Neuron (in vitro differentiated cells): ENCODE data around the gene TRIO.
"Not testable (repeated sequence)": the region's sequence is repeated elsewhere in the genome, so short reads cannot be mapped to it uniquely, and the experiment has no call there.

Experiments
- H2AFZ ChIP-seq: one replicate; pipeline ENCODE4 v1.6.1; 2013; ENCODE audit warnings: low read depth, mild to moderate bottlenecking, inconsistent platforms, low read length, moderate library complexity
- H3K27me3 ChIP-seq: one replicate; pipeline ENCODE4 v1.6.1; 2013; ENCODE audit warnings: low read length; ENCODE audit not compliant: insufficient read depth
- H3K36me3 ChIP-seq: one replicate; pipeline ENCODE4 v1.6.1; 2013; ENCODE audit warnings: low read length; ENCODE audit not compliant: insufficient read depth
- H3K4me1 ChIP-seq: one replicate; pipeline ENCODE4 v1.6.1; 2013; ENCODE audit warnings: low read length; ENCODE audit not compliant: insufficient read depth
- H3K4me3 ChIP-seq: 2 replicates; pipeline ENCODE4 v1.5.1; 2013; ENCODE audit warnings: mild to moderate bottlenecking, low read length, moderate library complexity
- H3K9me3 ChIP-seq: one replicate; pipeline ENCODE4 v1.6.1; 2013; ENCODE audit warnings: low read length

TRIO gene

GRCh38 chr5:14191325-14191724 lies 48.2 kb downstream of the TRIO start:
- H3K27me3 ChIP-seq: no peaks in the 10 kb centered on the region
- H3K4me1 ChIP-seq: peaks cover 6% of the 10 kb centered on the region
- no peak overlapping the region for H3K4me3 ChIP-seq

DNA sequence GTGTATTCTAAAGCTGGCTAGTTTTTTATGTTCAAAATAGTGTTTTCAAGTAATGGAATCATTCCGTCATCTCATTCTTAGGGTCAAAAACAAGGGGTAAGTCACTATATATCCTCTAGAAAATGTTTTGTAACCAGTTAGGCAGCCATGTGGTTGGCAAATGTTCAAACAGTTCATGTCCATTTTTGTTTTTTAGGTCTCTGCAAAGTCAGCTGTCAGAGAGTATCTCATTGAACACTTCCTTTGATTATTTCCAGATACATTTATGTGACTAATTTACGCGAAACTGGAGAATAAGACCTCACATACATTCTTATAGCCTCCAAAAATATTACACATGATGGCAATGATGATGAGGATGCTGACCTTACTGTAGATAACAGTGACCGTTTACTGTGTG lies 50.4 kb downstream of the TRIO start:
- H3K4me3 ChIP-seq: no peak overlapping the region
- H3K36me3 ChIP-seq: no peaks in the 10 kb centered on the region
- no peaks in the 10 kb centered on the region for H3K9me3 ChIP-seq
- H3K27me3 ChIP-seq: no peaks in the 10 kb centered on the region
- H2AFZ ChIP-seq: no peak overlapping the region
- H3K4me1 ChIP-seq: peaks cover 6% of the 10 kb centered on the region

More at GRCh38 chr5:14191325-14191724, 48.2 kb downstream of the TRIO start:
- H3K36me3 ChIP-seq: no peaks in the 10 kb centered on the region
- H3K9me3 ChIP-seq: no peaks in the 10 kb centered on the region
- no peak overlapping the region for H2AFZ ChIP-seq

DNA sequence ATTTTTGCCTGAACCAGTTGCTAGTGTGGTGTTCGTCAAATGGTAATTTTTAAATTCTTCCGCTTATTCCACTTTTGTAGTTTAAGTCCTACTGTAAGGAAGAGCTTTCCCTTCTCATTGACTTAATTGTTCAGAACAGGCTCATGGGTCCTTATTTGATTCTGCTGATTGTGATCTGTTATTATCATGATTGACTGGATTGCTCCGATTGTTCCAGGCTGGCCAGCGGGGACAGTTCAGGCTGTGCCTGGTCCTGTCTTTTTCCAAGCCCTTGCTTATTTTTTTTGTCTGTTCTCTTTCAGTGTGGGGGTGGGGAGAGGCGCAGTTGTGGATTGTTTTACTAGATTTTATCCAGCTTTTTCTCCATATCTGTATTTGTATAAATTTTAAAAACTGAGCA lies 52.4 kb downstream of the TRIO start:
- Histone ChIP-seq H3K4me1 (no peaks in the 10 kb centered on the region), H2AFZ (no peak overlapping the region), H3K4me3 (no peak overlapping the region), H3K27me3 (no peaks in the 10 kb centered on the region), H3K36me3 (no peaks in the 10 kb centered on the region), H3K9me3 (no peaks in the 10 kb centered on the region)

GRCh38 chr5:14197056-14197455 lies 53.9 kb downstream of the TRIO start:
- Histone ChIP-seq H3K9me3 (no peaks in the 10 kb centered on the region), H3K27me3 (no peaks in the 10 kb centered on the region), H3K36me3 (no peaks in the 10 kb centered on the region), H2AFZ (no peak overlapping the region), H3K4me1 (no peaks in the 10 kb centered on the region), H3K4me3 (no peak overlapping the region)

DNA sequence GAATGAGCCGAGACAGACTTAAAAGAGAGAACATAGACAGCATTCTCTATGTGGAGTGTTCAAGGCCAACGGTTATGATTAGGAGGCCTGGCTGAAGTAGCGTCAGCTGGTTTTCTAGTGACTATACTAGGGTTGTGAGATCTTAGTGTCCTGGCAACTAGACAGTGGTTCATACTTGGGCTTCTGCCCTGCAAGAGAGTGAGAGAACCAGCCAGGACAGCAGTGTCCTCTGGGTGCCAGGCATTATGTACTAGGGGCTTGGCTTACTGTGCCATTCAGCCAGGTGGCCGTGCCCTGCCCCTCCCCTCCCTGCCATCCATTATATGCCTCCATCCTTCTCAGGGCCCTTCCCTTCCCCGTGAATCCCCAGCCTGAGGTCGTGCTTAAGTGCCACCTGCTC lies 56.8 kb downstream of the TRIO start:
- Histone ChIP-seq H3K27me3 (no peaks in the 10 kb centered on the region), H3K4me1 (peaks cover 19% of the 10 kb centered on the region), H3K4me3 (no peak overlapping the region), H2AFZ (no peak overlapping the region), H3K36me3 (no peaks in the 10 kb centered on the region), H3K9me3 (no peaks in the 10 kb centered on the region)

GRCh38 chr5:14200312-14200990 lies 57.3 kb downstream of the TRIO start:
- Histone ChIP-seq H3K27me3 (no peaks in the 10 kb centered on the region), H3K36me3 (no peaks in the 10 kb centered on the region), H2AFZ (no peak overlapping the region), H3K9me3 (no peaks in the 10 kb centered on the region), H3K4me1 (peaks cover 24% of the 10 kb centered on the region), H3K4me3 (no peak overlapping the region)

DNA sequence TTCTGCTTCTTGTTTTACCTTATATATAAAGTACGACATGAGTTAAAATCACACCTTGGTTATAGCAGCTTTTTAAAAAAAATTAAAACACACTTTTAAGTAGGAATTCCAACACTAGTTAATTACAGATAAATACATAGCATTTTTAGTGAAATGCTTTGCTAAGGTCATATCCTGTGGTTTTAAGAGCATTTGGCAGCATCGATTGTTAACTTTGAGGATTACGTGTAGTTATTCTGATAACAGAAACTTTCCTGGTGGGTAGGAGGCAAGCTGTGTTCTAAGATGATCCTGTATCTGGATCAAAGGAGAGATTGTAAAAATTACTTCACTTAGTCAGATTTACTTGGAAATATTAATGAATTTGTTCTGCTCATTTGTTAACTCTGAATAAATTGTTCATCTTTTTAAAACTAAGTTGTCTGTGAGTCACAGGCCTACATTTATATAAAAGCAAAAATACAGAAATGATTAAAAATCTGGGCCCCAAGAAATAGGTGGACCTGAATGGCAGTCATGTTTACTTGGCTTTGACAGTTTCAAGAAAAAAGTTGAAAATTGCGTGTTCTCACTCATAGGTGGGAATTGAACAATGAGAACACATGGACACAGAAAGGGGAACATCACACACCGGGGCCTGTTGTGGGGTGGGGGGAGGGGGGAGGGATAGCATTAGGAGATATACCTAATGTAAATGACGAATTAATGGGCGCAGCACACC lies 58.3 kb downstream of the TRIO start:
- H3K4me1 ChIP-seq: peaks cover 24% of the 10 kb centered on the region
- no peaks in the 10 kb centered on the region for H3K36me3 ChIP-seq
- no peaks in the 10 kb centered on the region for H3K27me3 ChIP-seq
- no peak overlapping the region for H3K4me3 ChIP-seq
- H3K9me3 ChIP-seq: no peaks in the 10 kb centered on the region
- no peak overlapping the region for H2AFZ ChIP-seq

- Histone ChIP-seq H3K4me3 (no peak overlapping the region), H3K36me3 (no peaks in the 10 kb centered on the region), H3K4me1 (peaks cover 24% of the 10 kb centered on the region), H3K9me3 (no peaks in the 10 kb centered on the region), H2AFZ (no peak overlapping the region), H3K27me3 (no peaks in the 10 kb centered on the region)
Measured at GRCh38 chr5:14202462-14202861, 59.3 kb downstream of the TRIO start.

DNA sequence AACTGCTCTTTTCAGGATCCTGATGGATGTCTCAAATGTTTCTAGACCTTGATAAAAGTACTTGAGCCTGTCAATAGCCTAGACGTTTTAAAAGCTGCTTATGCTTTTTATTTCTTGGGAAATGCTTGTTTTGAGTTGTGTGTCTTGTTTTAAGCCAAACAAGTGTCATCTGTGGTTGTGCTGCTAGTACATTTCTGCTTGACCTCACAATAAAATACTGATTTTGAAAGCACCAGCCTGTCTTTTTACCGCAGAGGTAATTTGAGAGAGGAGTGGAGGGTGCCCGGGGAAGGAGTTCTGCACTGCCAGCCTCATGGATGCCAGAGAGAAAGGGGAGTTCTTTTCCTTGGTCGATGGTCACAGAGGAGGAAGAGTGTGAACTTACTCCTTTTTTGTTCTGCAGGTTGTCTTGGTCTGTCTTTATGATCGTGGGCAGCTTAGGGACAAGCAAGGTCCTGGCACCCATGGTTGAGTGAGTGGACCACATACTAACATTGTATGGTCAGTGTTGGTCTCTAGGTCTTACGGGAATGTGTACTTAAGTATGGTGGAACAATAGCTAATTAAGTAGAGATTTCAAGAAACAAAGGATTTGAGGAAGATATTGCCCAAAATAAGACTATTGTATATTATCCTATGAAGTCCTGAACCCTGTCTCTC lies 61.0 kb downstream of the TRIO start:
- Histone ChIP-seq H3K4me1 (peaks cover 24% of the 10 kb centered on the region), H3K27me3 (no peaks in the 10 kb centered on the region), H3K36me3 (no peaks in the 10 kb centered on the region), H3K4me3 (no peak overlapping the region), H2AFZ (no peak overlapping the region), H3K9me3 (no peaks in the 10 kb centered on the region)

- H3K36me3 ChIP-seq: no peaks in the 10 kb centered on the region
- H3K27me3 ChIP-seq: no peaks in the 10 kb centered on the region
- peaks cover 24% of the 10 kb centered on the region for H3K4me1 ChIP-seq
Measured at GRCh38 chr5:14204785-14205321, 61.7 kb downstream of the TRIO start.

GRCh38 chr5:14206028-14206725 lies 63.0 kb downstream of the TRIO start:
- no peaks in the 10 kb centered on the region for H3K36me3 ChIP-seq
- no peak overlapping the region for H3K4me3 ChIP-seq
- H3K9me3 ChIP-seq: no peaks in the 10 kb centered on the region
- no peak overlapping the region for H2AFZ ChIP-seq
- peaks cover 24% of the 10 kb centered on the region for H3K4me1 ChIP-seq
- no peaks in the 10 kb centered on the region for H3K27me3 ChIP-seq

More at GRCh38 chr5:14204785-14205321, 61.7 kb downstream of the TRIO start:
- H3K9me3 ChIP-seq: no peaks in the 10 kb centered on the region
- H3K4me3 ChIP-seq: no peak overlapping the region
- H2AFZ ChIP-seq: no peak overlapping the region

DNA sequence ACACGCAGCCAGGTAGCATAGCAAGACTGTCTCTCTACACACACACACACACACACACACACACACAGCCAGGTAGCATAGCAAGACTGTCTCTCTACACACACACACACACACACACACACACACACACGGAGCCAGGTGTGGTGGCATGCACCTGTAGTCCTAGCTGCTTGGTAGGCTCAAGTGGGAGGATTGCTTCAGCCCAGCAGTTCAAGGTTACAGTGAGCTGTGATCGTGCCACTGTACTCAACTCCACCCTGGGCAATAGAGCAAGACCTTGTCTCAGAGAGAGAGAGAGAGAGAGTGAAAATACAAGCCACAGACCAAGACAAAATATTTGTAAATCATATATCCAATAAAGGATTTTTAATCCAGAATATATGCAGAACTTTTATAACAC lies 64.3 kb downstream of the TRIO start:
- H2AFZ ChIP-seq, H3K27me3 ChIP-seq, H3K4me3 ChIP-seq, H3K36me3 ChIP-seq, H3K9me3 ChIP-seq: not testable (repeated sequence)
- H3K4me1 ChIP-seq: peaks cover 21% of the 10 kb centered on the region
